ENCODE data around the gene ZFYVE16. TPM values are rescaled to one million over a fixed set of nuclear protein-coding genes. Genes with fewer than 3 reads are reported as not detected.
A peak's percentile ranks its signal among the peaks of the same experiment; 100 is the strongest.

The ZFYVE16 gene
- total and polyA plus RNA-seq, 2 of the 13 experiments (the other 11 are each of a cell fraction or from before 2014, with no cell fraction given), result 9.3 to 33.3 TPM

DNA sequence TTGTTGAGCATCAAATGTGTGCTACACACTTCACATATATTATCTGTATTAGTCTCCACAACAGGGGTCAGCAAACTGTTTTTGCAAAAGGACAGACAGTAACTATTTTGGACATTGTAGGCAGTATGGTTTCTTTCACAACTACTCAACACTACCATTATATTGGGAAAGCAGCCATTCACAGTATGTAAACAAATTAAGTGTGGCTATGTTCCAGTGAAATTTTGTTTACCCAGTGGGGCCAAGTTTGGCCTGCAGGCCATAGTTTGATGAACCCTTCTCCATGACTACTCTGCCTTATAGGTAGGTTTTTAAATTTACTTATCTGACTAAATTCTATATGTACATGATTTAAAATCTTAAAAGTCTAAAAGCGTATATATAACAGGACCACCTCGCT, 67.1 kb downstream of the ZFYVE16 start (continued):
- no peak for TF ChIP-seq ZNF792 (CRISPR knock-in tag; IDR thresholded peaks at IDR 0.05)
- TF ChIP-seq ZBTB7A (CRISPR knock-in tag; IDR thresholded peaks at IDR 0.05), result no peak
- TF ChIP-seq MLXIP (CRISPR knock-in tag; IDR thresholded peaks at IDR 0.05; ENCODE audit: borderline replicate concordance), result no peak
- TF ChIP-seq IKZF4 (CRISPR knock-in tag; IDR thresholded peaks at IDR 0.05; ENCODE audit: borderline replicate concordance, low read depth, not compliant biosample characterization), result no peak
- TF ChIP-seq ZBTB25 (CRISPR knock-in tag; IDR thresholded peaks at IDR 0.05), result no peak
- no peak for TF ChIP-seq ONECUT2 (CRISPR knock-in tag; IDR thresholded peaks at IDR 0.05)
- TF ChIP-seq HIC2 (CRISPR knock-in tag; IDR thresholded peaks at IDR 0.05; ENCODE audit: low read depth), result no peak
- peak; percentile 27; the same call in 1 of the 2 replicates for TF ChIP-seq HNF4A (CRISPR knock-in tag; IDR thresholded peaks at IDR 0.05)
- no peak for TF ChIP-seq ZNF431 (CRISPR knock-in tag; IDR thresholded peaks at IDR 0.05; ENCODE audit: borderline replicate concordance, low read depth)
- no peak for TF ChIP-seq PCBP1 (IDR thresholded peaks at IDR 0.05; ENCODE audit: borderline replicate concordance, low read depth, low read length)
- TF ChIP-seq ZNF34 (CRISPR knock-in tag; IDR thresholded peaks at IDR 0.05; ENCODE audit: borderline replicate concordance), result no peak
- no peak for TF ChIP-seq KAT7 (CRISPR knock-in tag; IDR thresholded peaks at IDR 0.05; ENCODE audit: borderline replicate concordance)
- no peak for TF ChIP-seq ZNF766 (CRISPR knock-in tag; IDR thresholded peaks at IDR 0.05; ENCODE audit: borderline replicate concordance)
- peak; percentile 40; the same call in 1 of the 2 replicates for TF ChIP-seq BCL6 (CRISPR knock-in tag; IDR thresholded peaks at IDR 0.05)
- no peak for TF ChIP-seq TOE1 (CRISPR knock-in tag; IDR thresholded peaks at IDR 0.05)
- no peak for TF ChIP-seq YEATS4 (CRISPR knock-in tag; IDR thresholded peaks at IDR 0.05; ENCODE audit: borderline replicate concordance)
- TF ChIP-seq ZBTB1 (CRISPR knock-in tag; IDR thresholded peaks at IDR 0.05; ENCODE audit: borderline replicate concordance), result no peak
- no peak for TF ChIP-seq TGIF2 (CRISPR knock-in tag; IDR thresholded peaks at IDR 0.05)
- TF ChIP-seq SSRP1 (CRISPR knock-in tag; IDR thresholded peaks at IDR 0.05), result no peak
- no peak for TF ChIP-seq ZBTB42 (CRISPR knock-in tag; IDR thresholded peaks at IDR 0.05)
- TF ChIP-seq, protein P1, sequence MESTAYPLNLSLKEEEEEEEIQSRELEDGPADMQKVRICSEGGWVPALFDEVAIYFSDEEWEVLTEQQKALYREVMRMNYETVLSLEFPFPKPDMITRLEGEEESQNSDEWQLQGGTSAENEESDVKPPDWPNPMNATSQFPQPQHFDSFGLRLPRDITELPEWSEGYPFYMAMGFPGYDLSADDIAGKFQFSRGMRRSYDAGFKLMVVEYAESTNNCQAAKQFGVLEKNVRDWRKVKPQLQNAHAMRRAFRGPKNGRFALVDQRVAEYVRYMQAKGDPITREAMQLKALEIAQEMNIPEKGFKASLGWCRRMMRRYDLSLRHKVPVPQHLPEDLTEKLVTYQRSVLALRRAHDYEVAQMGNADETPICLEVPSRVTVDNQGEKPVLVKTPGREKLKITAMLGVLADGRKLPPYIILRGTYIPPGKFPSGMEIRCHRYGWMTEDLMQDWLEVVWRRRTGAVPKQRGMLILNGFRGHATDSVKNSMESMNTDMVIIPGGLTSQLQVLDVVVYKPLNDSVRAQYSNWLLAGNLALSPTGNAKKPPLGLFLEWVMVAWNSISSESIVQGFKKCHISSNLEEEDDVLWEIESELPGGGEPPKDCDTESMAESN (CRISPR knock-in tag; conservative IDR thresholded peaks at IDR 0.05), result no peak
- TF ChIP-seq ZKSCAN5 (CRISPR knock-in tag; IDR thresholded peaks at IDR 0.05), result no peak
